HG03558 (cell line): Measurements from ENCODE around the gene SLC26A4.
A peak's percentile ranks its signal among the peaks of the same experiment; 100 is the strongest.
"Not testable (repeated sequence)": the region's sequence is repeated elsewhere in the genome, so short reads cannot be mapped to it uniquely, and the experiment has no call there.

Source experiments
- ATAC-seq: cut with Tn5 transposase; IDR thresholded peaks from one replicate; pipeline ENCODE4 v1.9.1; 2021; ENCODE audit warnings: moderate number of reproducible peaks; ENCODE audit not compliant: unreplicated experiment; ENCODE audit errors: extremely low read depth

SLC26A4 gene

DNA sequence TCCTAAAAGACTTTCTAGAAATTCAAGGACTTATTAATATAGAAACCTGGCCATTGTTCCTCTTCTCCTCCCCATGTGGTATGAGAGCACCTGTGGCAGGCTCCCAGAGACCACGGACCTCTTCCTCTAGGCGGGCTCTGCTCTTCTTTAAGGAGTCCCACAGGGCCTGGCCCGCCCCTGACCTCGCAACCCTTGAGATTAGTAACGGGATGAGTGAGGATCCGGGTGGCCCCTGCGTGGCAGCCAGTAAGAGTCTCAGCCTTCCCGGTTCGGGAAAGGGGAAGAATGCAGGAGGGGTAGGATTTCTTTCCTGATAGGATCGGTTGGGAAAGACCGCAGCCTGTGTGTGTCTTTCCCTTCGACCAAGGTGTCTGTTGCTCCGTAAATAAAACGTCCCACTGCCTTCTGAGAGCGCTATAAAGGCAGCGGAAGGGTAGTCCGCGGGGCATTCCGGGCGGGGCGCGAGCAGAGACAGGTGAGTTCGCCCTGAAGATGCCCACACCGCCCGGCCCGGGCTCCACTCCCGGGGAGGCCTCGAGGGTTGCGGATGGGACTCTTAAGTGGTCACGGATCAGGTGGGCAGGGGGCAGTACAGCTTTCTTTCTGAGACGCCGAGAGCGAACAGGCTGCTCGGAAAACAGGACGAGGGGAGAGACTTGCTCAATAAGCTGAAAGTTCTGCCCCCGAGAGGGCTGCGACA is at the start of gene SLC26A4:
TSS of gene SLC26A4 (plus strand) at position 448 of the 700 bp plus-strand sequence. CDS start 814 bp downstream, outside the sequence.
- no peak for ATAC-seq

DNA sequence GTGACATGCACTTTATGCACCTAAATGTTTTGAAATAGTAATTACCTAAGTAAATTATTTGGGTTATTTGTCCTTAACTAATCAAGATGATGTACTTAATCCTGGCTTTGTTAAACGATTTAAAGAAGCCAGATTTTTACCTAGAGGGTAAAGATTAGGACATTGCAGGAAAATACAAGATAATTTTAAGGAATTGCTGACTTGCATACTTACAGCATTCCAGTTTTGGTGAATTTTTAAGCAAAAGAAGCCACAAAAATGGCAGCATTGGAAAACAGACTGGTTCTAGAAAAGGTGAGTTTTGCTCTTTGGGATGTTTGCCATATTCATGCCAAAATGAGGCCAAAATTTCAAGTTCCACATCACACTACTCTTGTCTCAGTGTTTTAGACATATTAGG is 47.2 kb upstream of the SLC26A4 start:
- ATAC-seq = no peak

DNA sequence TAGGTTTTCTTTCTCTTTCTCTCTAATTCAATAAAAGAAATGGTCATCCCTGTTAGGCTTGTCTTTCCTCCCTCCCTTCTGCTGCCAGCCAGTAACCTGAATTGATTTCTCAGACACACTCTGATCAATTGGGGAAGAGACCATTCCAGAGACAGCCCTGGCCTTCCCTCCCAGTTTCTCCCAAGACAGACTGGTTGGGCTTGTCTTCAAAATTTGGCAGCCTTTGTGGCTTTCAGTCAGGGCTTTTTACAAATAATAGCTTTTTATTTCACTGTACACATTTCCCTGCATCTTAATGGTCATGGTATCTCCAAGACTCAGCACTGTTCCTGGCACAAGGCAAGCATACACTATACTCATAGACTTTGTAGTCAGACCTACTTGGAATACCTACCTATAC is 46.7 kb upstream of the SLC26A4 start:
- ATAC-seq = no peak

DNA sequence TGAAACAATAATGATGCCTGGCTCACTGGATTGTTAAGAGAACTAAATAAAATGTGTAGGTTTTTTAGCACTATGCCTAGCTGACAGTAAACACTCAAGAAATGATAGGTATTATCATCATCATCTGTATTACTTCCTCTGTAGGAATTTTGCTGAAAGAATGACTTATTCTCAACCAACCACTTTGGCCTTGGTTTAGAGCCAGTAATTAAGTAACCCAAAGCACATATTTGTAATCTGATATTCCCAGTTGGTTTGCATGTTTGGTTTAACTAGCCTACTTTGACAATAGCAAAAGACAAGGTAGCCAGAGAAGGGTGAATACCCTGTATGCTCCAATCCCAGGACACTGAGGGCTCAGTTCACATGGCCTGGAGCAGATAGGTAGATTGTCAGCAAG is 46.2 kb upstream of the SLC26A4 start:
- no peak for ATAC-seq

DNA sequence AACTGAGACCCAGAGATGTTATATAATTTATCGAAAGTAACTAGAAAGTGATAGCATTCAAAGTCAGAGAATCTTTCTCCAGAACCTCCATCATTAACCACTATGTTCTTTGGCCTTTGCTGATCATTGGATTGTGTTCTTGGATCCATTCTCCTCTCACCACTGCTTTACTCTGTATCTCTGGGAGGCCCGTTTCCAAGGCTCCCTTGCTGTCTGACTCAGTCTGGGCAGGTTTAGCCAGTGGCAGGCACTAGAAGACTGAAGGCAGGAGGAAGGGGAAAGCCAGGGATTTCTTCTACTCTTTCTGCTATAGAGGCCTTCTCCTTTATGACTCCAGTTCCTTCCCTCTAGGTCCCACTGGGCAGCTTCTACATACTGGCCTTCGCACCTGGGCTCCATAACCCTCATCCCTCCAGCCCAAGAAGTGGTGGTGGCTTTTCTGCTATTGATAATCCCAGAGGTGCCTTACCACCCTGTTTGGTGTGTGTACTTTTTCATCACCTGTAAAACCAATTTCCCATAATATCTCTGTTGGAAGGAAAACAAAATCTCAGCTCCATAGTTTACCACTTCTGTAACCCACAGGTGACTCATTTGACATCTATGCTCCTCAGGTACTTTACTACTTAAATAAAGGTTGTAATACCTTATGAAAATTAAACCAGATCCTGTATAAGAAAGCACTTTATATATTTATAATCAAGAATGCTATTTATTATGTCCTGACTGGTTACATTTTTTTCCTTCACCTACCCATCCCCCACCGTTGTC is 44.5 kb upstream of the SLC26A4 start:
- no peak for ATAC-seq

DNA sequence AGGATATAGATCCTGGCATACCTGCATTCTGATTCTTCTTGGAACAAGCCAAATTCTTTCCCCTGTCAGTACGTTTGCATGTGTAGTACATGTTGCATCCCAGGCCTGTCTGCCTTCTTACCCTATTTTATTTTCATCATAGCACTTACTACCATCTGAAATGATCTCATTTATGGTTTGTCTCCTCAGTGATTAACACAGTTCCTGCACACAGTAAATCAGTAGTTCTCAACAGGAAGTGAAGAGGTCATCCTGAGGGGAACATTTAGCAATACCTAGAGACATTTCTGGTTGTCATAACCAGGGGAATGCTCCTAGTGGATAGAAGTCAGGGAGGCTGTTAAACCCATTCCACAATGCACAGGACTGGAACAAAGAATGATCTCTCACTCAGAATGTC is 38.2 kb upstream of the SLC26A4 start:
- no peak for ATAC-seq

DNA sequence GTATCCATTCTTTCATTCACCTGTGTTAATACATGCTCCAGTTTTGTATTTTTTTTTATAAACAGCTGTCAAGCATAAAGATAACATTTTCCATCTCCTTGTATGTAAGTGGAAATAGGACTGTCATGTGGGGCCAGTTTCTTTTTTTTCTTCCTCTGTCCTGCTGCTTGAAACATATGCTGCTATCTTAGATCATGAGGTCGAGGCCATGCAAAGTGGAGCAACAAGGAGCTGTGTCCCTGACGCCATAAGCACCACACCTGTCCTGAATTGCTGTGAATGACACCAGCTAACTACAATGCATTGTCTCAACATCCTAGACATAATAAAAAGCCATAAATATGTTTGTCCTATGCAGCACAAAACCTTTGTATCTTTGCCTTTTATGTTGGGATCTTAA is 37.7 kb upstream of the SLC26A4 start:
- no peak for ATAC-seq

DNA sequence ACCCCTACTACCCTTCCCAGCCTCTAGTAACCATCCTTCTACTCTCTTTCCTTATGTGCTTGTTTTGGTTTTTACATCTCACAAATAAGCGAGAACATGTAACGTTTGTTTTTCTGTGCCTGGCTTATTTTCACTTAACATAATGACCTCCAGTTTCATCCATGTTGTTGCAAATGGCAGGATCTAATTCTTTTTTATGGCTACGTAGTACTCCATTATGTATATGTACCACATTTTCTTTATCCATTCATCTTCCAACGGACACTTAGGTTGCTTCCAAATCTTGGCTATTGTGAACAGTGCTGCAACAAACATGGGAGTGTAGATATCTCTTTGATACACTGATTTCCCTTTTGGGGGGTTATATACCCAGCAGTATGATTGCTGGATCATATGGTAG is 33.6 kb upstream of the SLC26A4 start:
- no peak for ATAC-seq

DNA sequence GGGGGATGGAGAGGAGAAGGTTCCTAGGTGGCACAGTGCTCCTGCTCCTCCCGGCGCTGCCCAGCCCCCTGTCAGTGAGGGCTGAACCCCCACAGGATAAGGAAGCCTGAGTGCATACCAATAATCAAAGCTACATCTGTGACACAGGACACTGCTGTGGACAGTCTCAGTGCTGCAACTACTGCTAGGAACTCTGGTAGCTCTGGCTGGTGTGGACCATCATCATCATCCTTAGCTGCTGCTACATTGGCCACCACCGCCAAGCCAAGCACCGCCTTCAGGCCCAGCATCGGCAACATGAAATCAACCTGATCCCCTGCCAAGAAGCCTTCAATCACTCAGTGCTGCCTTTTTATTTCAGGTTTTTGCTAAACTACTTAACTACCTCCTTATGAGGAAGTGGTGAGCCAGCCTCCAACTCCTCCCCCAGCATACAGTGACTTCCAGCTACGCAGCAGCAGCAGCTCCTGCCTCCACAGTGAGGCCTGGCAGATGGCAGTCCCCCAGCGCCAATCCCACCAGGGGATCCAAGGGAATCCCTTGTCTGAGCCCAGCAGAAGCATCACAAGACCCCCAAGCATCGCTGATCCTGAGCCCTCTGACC is 32.1 kb upstream of the SLC26A4 start:
- ATAC-seq = no peak

DNA sequence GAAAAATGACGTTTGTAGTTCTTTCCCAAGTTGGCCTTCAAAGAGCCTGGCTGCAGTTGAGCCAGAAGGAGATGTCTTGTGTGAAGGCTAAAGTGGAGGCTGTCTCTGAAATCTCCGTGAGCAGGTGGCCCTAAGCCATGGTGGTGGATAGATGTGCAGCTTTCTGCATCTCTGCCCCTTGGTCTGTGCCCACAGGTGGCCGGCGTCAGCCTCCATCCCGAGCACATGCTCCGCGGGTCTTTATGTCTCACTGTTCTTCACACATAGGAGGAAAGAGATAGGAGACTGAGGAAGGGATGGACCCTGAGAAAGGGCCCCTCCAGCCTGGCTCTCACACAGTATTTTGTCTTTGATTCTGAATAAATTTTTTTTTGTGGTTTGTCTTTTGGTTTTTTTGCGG is 30.3 kb upstream of the SLC26A4 start:
- ATAC-seq = no peak

DNA sequence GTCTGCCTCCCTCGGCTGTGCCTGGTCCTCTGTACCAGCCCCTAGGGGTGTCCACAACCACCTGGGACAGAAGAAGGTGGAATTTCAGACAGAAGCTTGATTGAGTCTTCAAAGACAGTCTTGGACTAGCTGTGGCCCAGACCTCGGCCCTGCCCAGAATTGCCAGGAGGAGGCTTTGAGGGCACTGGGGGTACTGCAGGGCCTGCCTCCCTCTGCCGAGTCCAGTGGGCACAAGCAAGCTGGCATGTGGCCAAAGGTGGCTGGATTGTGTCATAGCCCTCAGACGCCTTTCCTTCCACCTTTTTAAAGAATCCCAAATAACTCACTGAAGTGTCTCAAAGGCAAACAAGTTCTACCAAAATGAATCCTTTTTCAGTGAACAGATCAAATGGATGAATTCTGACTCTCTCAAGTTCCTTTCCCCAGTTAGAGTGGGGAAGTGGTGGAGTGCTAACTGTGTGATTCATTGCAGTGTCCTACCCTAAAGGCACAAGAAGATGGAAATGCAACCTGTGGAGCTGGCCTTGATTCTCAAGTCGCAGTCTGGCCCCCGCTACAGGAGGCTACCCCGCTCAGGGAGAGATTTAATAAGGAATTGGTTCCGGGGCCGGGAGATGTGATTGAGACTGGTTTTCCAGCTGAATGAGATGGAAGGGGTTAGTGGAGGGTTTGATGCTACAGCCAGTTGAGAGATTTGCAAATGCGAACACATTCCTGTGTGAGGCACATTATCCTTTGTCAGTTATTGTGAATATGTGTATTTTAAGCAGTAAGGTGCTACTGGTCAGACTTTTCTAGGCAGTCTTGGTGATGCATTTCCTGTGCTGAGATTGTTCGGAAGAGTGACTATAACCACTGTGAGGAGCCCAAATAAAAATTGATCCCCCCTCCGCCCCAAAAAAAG is 28.8 kb upstream of the SLC26A4 start:
- ATAC-seq = no peak

DNA sequence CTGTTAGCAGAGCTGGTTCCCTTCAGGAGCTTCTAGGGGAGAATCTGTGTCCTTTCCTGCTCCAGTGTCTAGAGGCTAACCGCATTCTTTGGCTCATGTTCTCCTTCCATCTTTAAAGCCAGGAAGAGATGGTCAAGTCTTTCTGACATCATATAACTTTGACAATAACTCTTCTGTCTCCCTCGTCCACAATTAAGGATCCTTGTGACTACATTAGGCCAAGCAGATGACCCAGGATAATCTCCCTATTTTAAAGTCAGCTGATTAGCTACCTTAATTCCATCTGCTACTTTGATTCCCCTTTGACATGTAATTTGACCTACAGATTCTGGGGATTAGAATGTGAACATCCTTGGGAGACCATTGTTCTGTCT is 28.1 kb upstream of the SLC26A4 start:
- no peak for ATAC-seq

DNA sequence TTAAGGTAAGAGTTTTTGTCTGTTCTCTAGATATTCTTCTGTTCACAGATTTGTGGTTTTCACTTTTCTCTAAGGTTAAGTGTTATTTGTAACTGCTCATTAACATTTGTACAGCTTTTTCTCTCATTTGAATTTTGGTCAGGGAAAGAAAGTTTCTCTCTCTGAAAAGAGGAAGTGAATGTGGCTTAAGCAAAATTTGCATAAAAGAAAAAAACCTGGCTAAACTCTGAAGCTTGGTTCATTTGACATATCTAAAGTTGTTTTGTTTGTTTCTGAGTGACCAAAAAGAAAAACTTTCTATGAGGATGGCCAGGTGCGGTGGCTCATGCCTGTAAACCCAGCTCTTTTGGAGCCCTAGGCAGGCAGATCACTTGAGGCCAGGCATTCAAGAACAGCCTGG is 22.0 kb upstream of the SLC26A4 start:
- peak; percentile 91 for ATAC-seq

DNA sequence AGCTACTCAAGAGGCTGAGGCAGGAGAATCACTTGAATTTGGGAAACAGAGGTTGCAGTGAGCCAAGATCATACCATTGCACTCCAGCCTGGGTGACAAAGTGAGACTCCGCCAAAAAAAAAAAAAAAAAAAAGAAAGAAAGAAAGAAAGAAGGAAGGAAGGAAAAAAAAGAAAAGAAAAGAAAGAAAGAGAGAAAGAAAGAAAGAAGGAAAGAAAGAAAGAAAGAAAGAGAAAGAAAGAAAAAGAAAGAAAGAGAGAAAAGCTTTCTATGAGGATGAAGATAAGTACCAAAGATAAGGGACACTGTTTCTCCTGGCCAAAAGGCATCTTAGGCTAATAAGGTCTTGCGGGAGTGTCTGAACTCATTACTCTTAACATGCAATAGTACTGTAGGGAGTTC is 21.6 kb upstream of the SLC26A4 start:
- not testable (repeated sequence) for ATAC-seq

DNA sequence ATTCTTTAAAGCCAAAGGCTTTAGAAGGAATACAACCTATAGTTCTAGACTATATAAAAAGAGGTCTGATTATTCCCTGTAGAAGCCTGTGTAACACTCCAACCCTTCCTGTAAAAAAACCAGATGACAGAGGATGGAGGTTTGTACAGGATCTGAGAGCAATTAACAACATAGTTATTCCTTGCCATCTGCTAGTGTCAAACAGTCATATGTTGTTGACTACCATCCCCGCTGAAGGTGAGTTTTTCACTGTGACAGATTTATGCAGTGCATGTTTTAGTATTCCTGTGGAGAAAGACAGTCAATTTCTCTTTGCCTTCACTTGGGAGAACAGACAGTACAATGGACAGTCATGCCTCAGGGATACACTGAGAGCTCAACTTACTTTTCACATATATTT is 19.0 kb upstream of the SLC26A4 start:
- no peak for ATAC-seq

DNA sequence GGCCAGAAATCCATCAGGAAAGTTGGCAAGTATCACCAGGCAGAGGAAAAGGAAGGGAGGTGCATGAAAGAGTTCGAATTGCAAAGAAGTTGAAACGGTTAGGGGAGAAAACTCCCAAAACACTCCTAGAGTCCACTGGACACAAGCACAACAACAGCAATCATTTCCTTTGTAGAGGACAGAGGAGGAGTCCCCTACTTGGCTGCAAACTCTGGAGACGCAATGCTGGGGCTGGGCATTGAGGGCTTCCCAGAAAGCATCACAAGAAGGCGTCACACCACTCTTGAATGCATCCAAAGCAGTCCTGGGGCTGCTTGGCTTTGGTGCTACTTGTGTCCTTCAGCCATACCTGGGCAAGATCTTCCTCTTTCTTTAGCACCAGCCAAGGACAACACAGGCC is 18.1 kb upstream of the SLC26A4 start:
- ATAC-seq = no peak

DNA sequence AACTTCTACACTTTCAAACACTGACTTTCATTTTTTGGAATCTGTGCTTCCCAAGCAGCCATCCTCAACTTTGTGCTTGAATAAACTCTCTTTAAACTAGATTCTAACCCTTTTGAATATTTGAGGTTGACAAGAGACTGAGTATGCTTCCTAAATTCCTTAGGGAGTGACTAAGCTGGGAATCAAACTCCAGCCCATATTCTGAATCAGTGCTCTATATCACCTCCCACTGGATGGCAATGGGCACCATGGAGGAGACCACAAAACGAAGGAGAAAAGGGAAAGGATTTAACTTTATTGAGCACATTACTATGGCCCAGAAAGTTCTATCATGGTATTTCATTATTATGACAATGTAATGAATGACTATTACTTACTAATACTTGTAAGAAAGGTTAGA is 17.2 kb upstream of the SLC26A4 start:
- no peak for ATAC-seq

DNA sequence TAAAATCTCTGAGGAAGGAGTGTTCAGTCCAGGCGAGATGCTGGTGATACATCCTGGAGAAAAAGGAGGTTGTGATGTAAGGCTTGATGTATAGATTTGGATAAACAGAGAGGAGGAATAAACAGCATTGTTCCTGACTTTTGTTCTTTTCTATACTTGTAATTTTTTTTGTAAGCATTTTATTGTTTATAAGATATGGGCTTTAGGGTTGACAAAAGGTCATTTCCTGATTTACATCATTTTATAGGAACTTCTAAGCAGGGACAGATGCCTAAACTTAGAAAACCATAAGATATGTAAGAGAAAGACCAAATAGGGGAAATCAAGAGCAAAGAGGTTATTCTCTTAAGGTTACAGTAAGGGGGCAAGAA is 16.7 kb upstream of the SLC26A4 start:
- no peak for ATAC-seq

DNA sequence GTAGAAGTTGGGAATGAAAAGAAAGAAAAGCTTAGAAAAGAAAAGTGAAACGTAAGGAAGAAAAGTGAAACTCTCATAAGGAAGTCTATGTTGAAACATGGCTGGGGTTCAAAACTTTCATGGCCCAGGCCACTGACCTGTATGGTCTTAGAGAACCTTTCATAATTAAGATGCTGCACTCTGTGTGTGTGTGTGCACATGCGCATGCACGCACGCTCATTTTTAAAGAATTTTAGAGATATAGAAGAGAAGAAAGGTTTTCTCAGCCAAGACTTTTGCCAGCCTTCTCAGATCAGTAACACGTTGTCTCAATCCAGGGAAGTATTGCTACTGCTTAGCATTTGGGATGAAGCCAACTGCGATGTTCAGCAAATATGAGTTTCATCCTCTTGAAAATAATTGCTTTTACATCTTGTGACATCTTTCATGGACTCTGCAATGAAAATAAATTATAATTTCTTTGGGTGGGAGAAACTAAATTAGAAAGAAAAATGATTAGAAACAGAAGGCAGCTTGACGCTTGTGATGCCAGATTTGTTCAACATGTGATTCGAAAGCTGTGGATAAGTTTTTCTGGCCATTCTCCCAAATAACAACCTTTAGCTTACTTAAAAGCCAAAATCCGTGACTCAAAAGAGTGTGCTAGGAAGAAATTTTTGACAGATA is 16.2 kb upstream of the SLC26A4 start:
- ATAC-seq = no peak

DNA sequence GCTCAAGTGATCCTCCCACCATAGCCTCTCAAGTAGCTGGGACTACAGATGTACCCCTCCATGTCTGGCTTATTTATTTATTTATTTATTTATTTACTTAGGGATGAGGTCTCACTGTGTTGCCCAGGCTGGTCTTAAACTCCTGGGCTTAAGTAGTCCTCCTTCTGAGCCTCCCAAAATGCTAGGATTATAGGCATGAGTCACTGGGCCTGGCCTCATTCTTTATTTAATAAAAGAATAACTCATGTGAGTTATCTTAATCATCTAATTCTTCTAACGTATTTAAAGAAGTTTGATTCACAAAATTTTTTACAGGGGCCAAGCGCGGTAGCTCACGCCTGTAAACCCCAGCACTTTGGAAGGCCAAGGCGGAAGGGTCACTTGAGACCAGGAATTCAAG is 8.0 kb upstream of the SLC26A4 start:
- ATAC-seq = no peak
